ENCODE measurements around the gene C16orf74. TPM values are rescaled to one million over a fixed set of nuclear protein-coding genes. Genes with fewer than 3 reads are reported as not detected.

Gene C16orf74
- polyA plus RNA-seq, 1 donor (not counting 4 experiments of a cell fraction or from before 2014, with no cell fraction given): 35.3 TPM

- Histone ChIP-seq H3K9me3 (ENCODE audit: control insufficient read depth, low read depth, low read length) (no peaks in the 10 kb centered on the region), H3K9me1 (ENCODE audit: control insufficient read depth, extremely low read depth, insufficient read depth, low read length) (no peaks in the 10 kb centered on the region), H3K27me3 (ENCODE audit: control insufficient read depth, extremely low read depth, insufficient read depth, low read length) (no peaks in the 10 kb centered on the region), H3K27ac (ENCODE audit: control insufficient read depth, insufficient read depth, low read length) (no peak overlapping the region), H3K36me3 (ENCODE audit: control insufficient read depth in 2 of 2, extremely low read depth in 1 of 2, insufficient read depth in 2 of 2, low read length in 2 of 2) (peaks cover 3 to 11% of the 10 kb centered on the region in 2 experiments), H4K20me1 (ENCODE audit: control insufficient read depth, extremely low read depth, insufficient read depth, low read length) (no peaks in the 10 kb centered on the region), H3K9ac (ENCODE audit: control insufficient read depth, extremely low read depth, insufficient read depth, low read length) (no peak overlapping the region), H3K79me2 (ENCODE audit: control insufficient read depth, insufficient read depth, low read length) (no peaks in the 10 kb centered on the region), H3K4me2 (ENCODE audit: control insufficient read depth, extremely low read depth, insufficient read depth, low read depth, low read length) (no peak overlapping the region), H3K4me1 (ENCODE audit: control insufficient read depth, extremely low read depth, insufficient read depth, low read length) (no peaks in the 10 kb centered on the region), H2AFZ (ENCODE audit: control insufficient read depth, low read length) (no peak overlapping the region), H3K4me3 (ENCODE audit: control insufficient read depth in 2 of 3, extremely low read depth in 1 of 3, insufficient read depth in 2 of 3, low read depth in 1 of 3, low read length in 3 of 3) (no peak overlapping the region)
- FAIRE-seq (no peak), DNase-seq (ENCODE audit: low read depth, low spot score) (no peak)
- TF ChIP-seq CTCF (optimal IDR thresholded peaks at IDR 0.05 in 1 of 3, IDR thresholded peaks at IDR 0.05 in 1 of 3, conservative IDR thresholded peaks at IDR 0.05 in 1 of 3; ENCODE audit: extremely low read depth in 1 of 3, insufficient read depth in 2 of 3, low read length in 3 of 3): no peak
- TF ChIP-seq EZH2 (IDR thresholded peaks at IDR 0.05; ENCODE audit: low read length): no peak
- dilution Hi-C loops (cut with MboI; ENCODE audit: extremely low pct_ligation_motif_present, low sequenced_read_pairs): no loop called here
Observed at GRCh38 chr16:85681255-85681654, 69.6 kb downstream of the C16orf74 start.

- Histone ChIP-seq H3K4me1 (ENCODE audit: control insufficient read depth, extremely low read depth, insufficient read depth, low read length) (no peaks in the 10 kb centered on the region), H3K79me2 (ENCODE audit: control insufficient read depth, insufficient read depth, low read length) (no peaks in the 10 kb centered on the region), H3K9me1 (ENCODE audit: control insufficient read depth, extremely low read depth, insufficient read depth, low read length) (no peaks in the 10 kb centered on the region), H3K9me3 (ENCODE audit: control insufficient read depth, low read depth, low read length) (no peaks in the 10 kb centered on the region), H3K27ac (ENCODE audit: control insufficient read depth, insufficient read depth, low read length) (no peak overlapping the region), H3K27me3 (ENCODE audit: control insufficient read depth, extremely low read depth, insufficient read depth, low read length) (no peaks in the 10 kb centered on the region), H3K36me3 (ENCODE audit: control insufficient read depth in 2 of 2, extremely low read depth in 1 of 2, insufficient read depth in 2 of 2, low read length in 2 of 2) (peaks cover 3 to 11% of the 10 kb centered on the region in 2 experiments), H3K4me3 (ENCODE audit: control insufficient read depth in 2 of 3, extremely low read depth in 1 of 3, insufficient read depth in 2 of 3, low read depth in 1 of 3, low read length in 3 of 3) (no peak overlapping the region), H4K20me1 (ENCODE audit: control insufficient read depth, extremely low read depth, insufficient read depth, low read length) (no peaks in the 10 kb centered on the region), H3K4me2 (ENCODE audit: control insufficient read depth, extremely low read depth, insufficient read depth, low read depth, low read length) (no peak overlapping the region), H2AFZ (ENCODE audit: control insufficient read depth, low read length) (no peak overlapping the region), H3K9ac (ENCODE audit: control insufficient read depth, extremely low read depth, insufficient read depth, low read length) (no peak overlapping the region)
- dilution Hi-C loops (cut with MboI; ENCODE audit: extremely low pct_ligation_motif_present, low sequenced_read_pairs): no loop called here
- FAIRE-seq (no peak), DNase-seq (ENCODE audit: low read depth, low spot score) (no peak)
- TF ChIP-seq EZH2 (IDR thresholded peaks at IDR 0.05; ENCODE audit: low read length) (no peak), CTCF (optimal IDR thresholded peaks at IDR 0.05 in 1 of 3, IDR thresholded peaks at IDR 0.05 in 1 of 3, conservative IDR thresholded peaks at IDR 0.05 in 1 of 3; ENCODE audit: extremely low read depth in 1 of 3, insufficient read depth in 2 of 3, low read length in 3 of 3) (no peak)
Observed at GRCh38 chr16:85680352-85680944, 70.4 kb downstream of the C16orf74 start.

All from keratinocyte (primary cell).